Tibial nerve (tissue), 4 donors: ENCODE data around the gene LRRC4C. TPM values are rescaled to one million over a fixed set of nuclear protein-coding genes. Genes with fewer than 3 reads are reported as not detected.

Source experiments
- DNase-seq, 2 donors: peaks; one replicate each; pipeline ENCODE4 v3.0.0-alpha.2; 2019; ENCODE audit warnings: low spot score in 2 of 2
- H3K27ac ChIP-seq, 4 donors: fragments of 200-600 bp; sonication (generic) in 3 of 4; one replicate each; pipeline ENCODE4 v1.5.1; 2017 to 2019; ENCODE audit warnings: mild to moderate bottlenecking in 1 of 4
- H3K27me3 ChIP-seq, 2 donors: fragments of 200-600 bp; sonication (generic) in 1 of 2; one replicate each; pipeline versions ENCODE4 v1.5.1 to v1.6.0; 2017 to 2019
- H3K36me3 ChIP-seq, 3 donors: fragments of 200-600 bp; sonication (generic); one replicate each; pipeline ENCODE4 v1.5.1; 2018 to 2019
- H3K4me1 ChIP-seq, 4 donors: fragments of 200-600 bp; sonication (generic) in 3 of 4; one replicate each; pipeline ENCODE4 v1.5.1; 2017 to 2019
- H3K4me3 ChIP-seq, 4 donors: fragments of 200-600 bp; sonication (generic) in 3 of 4; one replicate each; pipeline ENCODE4 v1.5.1; 2017 to 2019; ENCODE audit warnings: mild to moderate bottlenecking in 1 of 4, moderate library complexity in 1 of 4
- H3K9me3 ChIP-seq, 4 donors: fragments of 200-600 bp; sonication (generic) in 3 of 4; one replicate each; pipeline ENCODE4 v1.5.1; 2017 to 2019
- CTCF ChIP-seq, 5 experiments: fragments of 200-600 bp in 3 of 5; fragments of 450-650 bp in 2 of 5; sonication (generic) in 3 of 5; IDR thresholded peaks; one replicate each; pipeline ENCODE4 v1.5.1; 2016 to 2019; ENCODE audit warnings: antibody characterized with exemption in 5 of 5, mild to moderate bottlenecking in 3 of 5, moderate library complexity in 2 of 5
- EP300 ChIP-seq, 2 donors: sonication (generic); formaldehyde crosslinking; IDR thresholded peaks; one replicate each; pipeline ENCODE4 v1.6.1; 2017; ENCODE audit warnings: antibody characterized with exemption in 2 of 2, mild to moderate bottlenecking in 1 of 2
- POLR2A ChIP-seq, 2 donors: fragments of 450-650 bp; IDR thresholded peaks; one replicate each; pipeline ENCODE4 v1.6.1; 2017; ENCODE audit warnings: antibody characterized with exemption in 2 of 2, mild to moderate bottlenecking in 2 of 2, moderate library complexity in 2 of 2
- WGBS, 2 donors: methylation state at CpG; one replicate each; pipeline ENCODE4 v1.1.5; 2018; 5-methylcytosine and 5-hydroxymethylcytosine counted together
- total RNA-seq, 4 donors: library from RNA; depleted of rRNA; stranded (reverse); fragments of >200 nt; gene quantifications; one replicate each; pipeline ENCODE4 v1.1.0, GENCODE V29; 2016

The LRRC4C gene
- total RNA-seq, 4 donors from 2014 or later, result 7.1 to 15.7 (median 8.4) TPM

GRCh38 chr11:40987776-40988435, 471.5 kb downstream of the LRRC4C start:
- H3K36me3 ChIP-seq, result no peaks in the 10 kb centered on the region
- TF ChIP-seq CTCF (IDR thresholded peaks at IDR 0.05) (no peak), EP300 (IDR thresholded peaks at IDR 0.05) (no peak), POLR2A (IDR thresholded peaks at IDR 0.05) (no peak)
- no peaks in the 10 kb centered on the region for H3K4me1 ChIP-seq
- no peaks in the 10 kb centered on the region for H3K9me3 ChIP-seq
- H3K4me3 ChIP-seq, result no peak overlapping the region
- 12 to 23% methylated on average over 1 of the region's 1 CpG for WGBS, 2 donors
- no peak for DNase-seq
- H3K27ac ChIP-seq, result no peak overlapping the region
- H3K27me3 ChIP-seq, result no peaks in the 10 kb centered on the region

GRCh38 chr11:40986320-40986719, 473.1 kb downstream of the LRRC4C start:
- Histone ChIP-seq H3K4me3 (no peak overlapping the region), H3K4me1 (no peaks in the 10 kb centered on the region), H3K27me3 (no peaks in the 10 kb centered on the region), H3K36me3 (no peaks in the 10 kb centered on the region), H3K27ac (no peak overlapping the region), H3K9me3 (no peaks in the 10 kb centered on the region)
- TF ChIP-seq EP300 (IDR thresholded peaks at IDR 0.05), result no peak
- no peak for TF ChIP-seq CTCF (IDR thresholded peaks at IDR 0.05)
- TF ChIP-seq POLR2A (IDR thresholded peaks at IDR 0.05), result no peak
- 94 to 95% methylated on average over 3 of the region's 3 CpGs for WGBS, 2 donors
- DNase-seq, result no peak

GRCh38 chr11:40975076-40975475, 484.4 kb downstream of the LRRC4C start:
- Histone ChIP-seq H3K9me3 (peaks cover 0 to 16% (median 0%) of the 10 kb centered on the region in 4 donors), H3K36me3 (no peaks in the 10 kb centered on the region), H3K27ac (no peak overlapping the region), H3K4me1 (no peaks in the 10 kb centered on the region), H3K4me3 (no peak overlapping the region), H3K27me3 (no peaks in the 10 kb centered on the region)
- no peak for DNase-seq
- TF ChIP-seq CTCF (IDR thresholded peaks at IDR 0.05) (no peak), POLR2A (IDR thresholded peaks at IDR 0.05) (no peak)
- 73 to 79% methylated on average over 2 of the region's 2 CpGs for WGBS, 2 donors

GRCh38 chr11:40974186-40974795, 485.2 kb downstream of the LRRC4C start:
- Histone ChIP-seq H3K27ac (no peak overlapping the region), H3K27me3 (no peaks in the 10 kb centered on the region), H3K36me3 (no peaks in the 10 kb centered on the region), H3K4me3 (no peak overlapping the region), H3K4me1 (no peaks in the 10 kb centered on the region), H3K9me3 (peaks cover 0 to 22% (median 0%) of the 10 kb centered on the region in 4 donors)
- DNase-seq, result no peak
- TF ChIP-seq POLR2A (IDR thresholded peaks at IDR 0.05), result no peak
- no peak for TF ChIP-seq EP300 (IDR thresholded peaks at IDR 0.05)
- TF ChIP-seq CTCF (IDR thresholded peaks at IDR 0.05), result no peak
- 66% methylated on average over 3 of the region's 3 CpGs for whole genome bisulfite sequencing, 2 donors

- no peaks in the 10 kb centered on the region for H3K4me1 ChIP-seq
- no peaks in the 10 kb centered on the region for H3K36me3 ChIP-seq
- DNase-seq, result no peak
- no peak overlapping the region for H3K4me3 ChIP-seq
- H3K9me3 ChIP-seq, result no peaks in the 10 kb centered on the region
- no peaks in the 10 kb centered on the region for H3K27me3 ChIP-seq
- TF ChIP-seq CTCF (IDR thresholded peaks at IDR 0.05), result no peak
- TF ChIP-seq EP300 (IDR thresholded peaks at IDR 0.05), result no peak
- no peak for TF ChIP-seq POLR2A (IDR thresholded peaks at IDR 0.05)
- H3K27ac ChIP-seq, result no peak overlapping the region
Observed at GRCh38 chr11:40958707-40959106, 500.7 kb downstream of the LRRC4C start.
